ENCODE measurements around the gene C1orf105.

Gene C1orf105

GRCh38 chr1:172395576-172395975, 24.9 kb upstream of the C1orf105 start:
- DNase-seq (ENCODE audit: low spot score): no peak
- no peak for FAIRE-seq

GRCh38 chr1:172397221-172397620, 23.3 kb upstream of the C1orf105 start:
- DNase-seq (ENCODE audit: low spot score) (no peak), FAIRE-seq (peak; percentile 80)

- FAIRE-seq: no peak
- DNase-seq (ENCODE audit: low spot score): no peak
Observed at GRCh38 chr1:172397633-172398032, 22.9 kb upstream of the C1orf105 start.

- DNase-seq (ENCODE audit: low spot score) (no peak), FAIRE-seq (no peak)
Observed at GRCh38 chr1:172398193-172398592, 22.3 kb upstream of the C1orf105 start.

- DNase-seq (ENCODE audit: low spot score): peak; percentile 89
Observed at GRCh38 chr1:172398970-172399755, 21.3 kb upstream of the C1orf105 start.

GRCh38 chr1:172399756-172400721, 20.4 kb upstream of the C1orf105 start:
- DNase-seq (ENCODE audit: low spot score) (no peak), FAIRE-seq (no peak)

More at GRCh38 chr1:172398970-172399755, 21.3 kb upstream of the C1orf105 start:
- FAIRE-seq: peak; percentile 93

GRCh38 chr1:172400722-172401105, 19.8 kb upstream of the C1orf105 start:
- no peak for DNase-seq (ENCODE audit: low spot score)
- FAIRE-seq: no peak

- FAIRE-seq: no peak
- DNase-seq (ENCODE audit: low spot score): no peak
Observed at GRCh38 chr1:172401477-172401876, 19.0 kb upstream of the C1orf105 start.

- FAIRE-seq (no peak), DNase-seq (ENCODE audit: low spot score) (no peak)
Observed at GRCh38 chr1:172401892-172402291, 18.6 kb upstream of the C1orf105 start.

GRCh38 chr1:172402878-172403569, 17.5 kb upstream of the C1orf105 start:
- DNase-seq (ENCODE audit: low spot score): no peak
- FAIRE-seq: no peak

GRCh38 chr1:172404121-172404520, 16.4 kb upstream of the C1orf105 start:
- FAIRE-seq: no peak
- no peak for DNase-seq (ENCODE audit: low spot score)

GRCh38 chr1:172405912-172406311, 14.6 kb upstream of the C1orf105 start:
- FAIRE-seq (no peak), DNase-seq (ENCODE audit: low spot score) (no peak)

GRCh38 chr1:172406968-172407367, 13.5 kb upstream of the C1orf105 start:
- no peak for FAIRE-seq

GRCh38 chr1:172408958-172409357, 11.5 kb upstream of the C1orf105 start:
- FAIRE-seq (no peak), DNase-seq (ENCODE audit: low spot score) (no peak)

More at GRCh38 chr1:172406968-172407367, 13.5 kb upstream of the C1orf105 start:
- DNase-seq (ENCODE audit: low spot score): no peak

GRCh38 chr1:172410027-172410426, 10.5 kb upstream of the C1orf105 start:
- DNase-seq (ENCODE audit: low spot score) (no peak), FAIRE-seq (no peak)

- FAIRE-seq (no peak), DNase-seq (ENCODE audit: low spot score) (no peak)
Observed at GRCh38 chr1:172411791-172412338, 8.6 kb upstream of the C1orf105 start.

- FAIRE-seq: no peak
- peak; percentile 33 for DNase-seq (ENCODE audit: low spot score)
Observed at GRCh38 chr1:172414331-172414730, 6.2 kb upstream of the C1orf105 start.

GRCh38 chr1:172416496-172417035, 3.9 kb upstream of the C1orf105 start:
- DNase-seq (ENCODE audit: low spot score): no peak
- FAIRE-seq: no peak

GRCh38 chr1:172417557-172417956, 2.9 kb upstream of the C1orf105 start:
- DNase-seq (ENCODE audit: low spot score): peak; percentile 68
- peak; percentile 58 for FAIRE-seq

- DNase-seq (ENCODE audit: low spot score): no peak
- no peak for FAIRE-seq
Observed at GRCh38 chr1:172421974-172422604, 1.6 kb downstream of the C1orf105 start.

All from RCC 7860 (cell line).